GM12878 (cell line): ENCODE measurements around the gene FOXO3.

ENCODE experiments used
- BCL3 ChIP-seq: IDR thresholded peaks from 2 replicates; pipeline ENCODE4 v1.6.1; 2011; ENCODE audit warnings: borderline replicate concordance, low read depth, mild to moderate bottlenecking, moderate library complexity, low read length; ENCODE audit not compliant: insufficient read depth, poor library complexity, severe bottlenecking
- CREB1 ChIP-seq: IDR thresholded peaks from 2 replicates; pipeline ENCODE4 v1.6.1; 2012; ENCODE audit warnings: low read depth, mild to moderate bottlenecking, inconsistent platforms
- CTCF ChIP-seq, 3 experiments: IDR thresholded peaks in 2 of 3; conservative IDR thresholded peaks in 1 of 3; 2 replicates each; pipeline ENCODE4 v1.5.1; 2011; ENCODE audit warnings: low read depth in 3 of 3, low read length in 3 of 3, mild to moderate bottlenecking in 3 of 3, control low read depth in 2 of 3, moderate library complexity in 2 of 3, inconsistent platforms in 1 of 3, mixed read lengths in 1 of 3; ENCODE audit not compliant: control insufficient read depth in 2 of 3, insufficient read depth in 1 of 3; ENCODE audit errors: extremely low read depth in 1 of 3
- ELK1 ChIP-seq: IDR thresholded peaks from 2 replicates; pipeline ENCODE4 v1.6.1; 2012; ENCODE audit warnings: low read depth, low read length, improper control_type of control experiment
- NRF1 ChIP-seq: conservative IDR thresholded peaks from 2 replicates; pipeline ENCODE4 v1.6.1; 2011; ENCODE audit warnings: mild to moderate bottlenecking, low read depth, low read length, improper control_type of control experiment
- POLR2AphosphoS5 ChIP-seq: IDR thresholded peaks from 2 replicates; pipeline ENCODE4 v1.6.1; 2011; ENCODE audit warnings: mild to moderate bottlenecking, low read length, inconsistent platforms
- RCOR1 ChIP-seq: conservative IDR thresholded peaks from 2 replicates; pipeline ENCODE4 v1.6.1; 2012; ENCODE audit warnings: low read depth, low read length, improper control_type of control experiment
- SMC3 ChIP-seq: IDR thresholded peaks from 2 replicates; pipeline ENCODE4 v1.6.1; 2011; ENCODE audit warnings: low read length, improper control_type of control experiment, borderline replicate concordance
- TAF1 ChIP-seq: IDR thresholded peaks from 2 replicates; pipeline ENCODE4 v1.6.1; 2011; ENCODE audit warnings: mild to moderate bottlenecking, low read depth, low read length, borderline replicate concordance

- TF ChIP-seq CTCF (IDR thresholded peaks at IDR 0.05 in 2 of 3, conservative IDR thresholded peaks at IDR 0.05 in 1 of 3; ENCODE audit: control insufficient read depth in 2 of 3, extremely low read depth in 1 of 3, insufficient read depth in 1 of 3, low read depth in 3 of 3, low read length in 3 of 3), result no peak
- TF ChIP-seq POLR2AphosphoS5, result no peak; the same call in 1 of the 2 replicates
- no peak; the same call in 1 of the 2 replicates for TF ChIP-seq SMC3
- TF ChIP-seq CREB1, result peak; percentile 46; the same call in 1 of the 2 replicates
- TF ChIP-seq NRF1, result no peak
- TF ChIP-seq TAF1, result peak; percentile 69
- TF ChIP-seq BCL3, result peak; percentile 70
- no peak for TF ChIP-seq RCOR1
- no peak for TF ChIP-seq ELK1
Measured at GRCh38 chr6:108598305-108598863, 37.7 kb downstream of the FOXO3 start.
